GM21367 (cell line): Measurements from ENCODE around the gene PRDM2.
"Not testable (repeated sequence)": the region's sequence is repeated elsewhere in the genome, so short reads cannot be mapped to it uniquely, and the experiment has no call there.

ENCODE experiments used
- ATAC-seq: cut with Tn5 transposase; IDR thresholded peaks from one replicate; pipeline ENCODE4 v1.9.1; 2021; ENCODE audit not compliant: unreplicated experiment

The PRDM2 gene

GRCh38 chr1:13700521-13701270 lies 708 bp downstream of the PRDM2 start:
- peak; percentile 22 for ATAC-seq

DNA sequence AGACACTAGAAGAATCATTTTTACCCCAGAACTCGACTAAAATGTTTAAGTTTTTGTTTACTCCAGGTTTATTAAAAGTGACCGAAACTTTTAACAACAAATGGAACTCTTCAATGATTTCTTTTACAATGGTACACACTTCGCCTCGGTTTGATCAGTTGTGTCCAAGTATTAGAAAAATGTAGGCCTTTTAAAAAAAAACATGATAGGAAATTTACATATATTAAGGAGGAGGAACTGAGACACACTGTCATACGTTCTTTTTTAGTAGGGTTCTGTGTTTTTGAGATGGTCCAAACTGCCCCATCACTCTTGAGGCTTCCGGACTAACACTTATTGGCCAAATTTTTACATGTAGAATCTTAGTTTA lies 1.3 kb downstream of the PRDM2 start:
- no peak for ATAC-seq

GRCh38 chr1:13702425-13703127 lies 2.6 kb downstream of the PRDM2 start:
- ATAC-seq: peak; percentile 72

- no peak for ATAC-seq
These were observed 3.1 kb downstream of the PRDM2 start for GRCh38 chr1:13703128-13703513.

DNA sequence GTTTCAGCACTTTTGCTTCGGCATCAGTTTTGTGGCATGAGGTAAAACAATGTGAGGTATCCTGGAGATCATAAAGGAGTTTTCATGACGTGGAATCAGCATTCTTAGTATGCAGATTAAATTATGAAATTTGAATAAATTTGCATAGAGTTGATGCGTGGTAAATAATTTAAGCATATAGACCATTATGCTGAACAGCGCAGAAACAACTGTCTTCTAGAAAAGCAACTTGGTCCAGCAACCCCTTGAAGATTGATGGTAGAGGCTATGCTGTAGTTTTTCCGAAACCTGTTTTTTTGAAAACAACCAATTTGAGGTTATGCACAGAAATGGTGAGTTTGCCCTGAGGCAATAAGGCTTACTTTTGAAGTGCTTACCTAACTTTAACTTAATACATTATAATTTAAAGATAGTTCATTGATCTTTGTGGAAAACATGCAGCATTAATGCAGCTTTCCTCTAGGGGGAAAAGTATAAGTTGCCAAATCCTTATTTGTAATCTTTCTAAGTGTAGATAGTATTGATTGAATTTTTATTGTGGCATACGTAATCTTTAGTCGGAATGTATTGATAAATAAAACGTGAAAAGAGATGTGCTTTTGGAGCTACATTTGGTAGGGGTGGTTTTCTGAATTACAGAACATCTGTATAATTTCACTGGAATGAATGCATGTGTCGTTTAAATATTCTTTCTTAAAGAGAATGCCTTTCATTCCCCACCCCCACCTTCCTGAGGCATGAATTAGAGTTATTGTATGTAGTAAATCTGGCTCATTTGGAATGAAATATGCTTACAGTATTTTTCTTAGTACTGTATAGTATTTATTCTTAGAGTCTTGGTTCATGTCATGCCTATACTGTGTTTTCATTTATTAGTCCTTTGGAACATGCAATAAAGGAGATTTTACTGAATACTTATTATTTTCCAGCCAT lies 3.8 kb downstream of the PRDM2 start:
- ATAC-seq: no peak

GRCh38 chr1:13706046-13706445 lies 6.1 kb downstream of the PRDM2 start:
- no peak for ATAC-seq

DNA sequence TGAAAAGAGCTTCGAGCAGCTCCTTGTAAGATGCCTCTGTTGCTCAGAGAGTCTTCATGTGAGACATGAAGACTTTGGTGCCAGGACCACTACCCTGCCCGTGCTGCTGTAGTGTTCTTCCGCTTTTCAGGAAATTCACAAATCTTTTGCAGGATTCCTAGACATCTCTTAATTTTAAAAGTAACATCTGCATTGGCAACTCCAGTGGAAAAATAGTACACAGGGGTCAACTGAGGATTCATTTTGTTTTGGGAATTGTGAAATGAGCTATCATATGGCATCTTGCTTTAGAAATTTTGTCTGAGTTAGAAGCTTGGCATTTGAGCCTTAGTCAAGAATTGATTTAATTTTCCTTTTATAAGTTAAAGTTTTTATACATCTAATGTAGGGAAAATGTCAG lies 7.2 kb downstream of the PRDM2 start:
- ATAC-seq: no peak

GRCh38 chr1:13708380-13708982 lies 8.5 kb downstream of the PRDM2 start:
- no peak for ATAC-seq

GRCh38 chr1:13710086-13710485 lies 10.1 kb downstream of the PRDM2 start:
- ATAC-seq: no peak

GRCh38 chr1:13714851-13715250 lies 14.9 kb downstream of the PRDM2 start:
- no peak for ATAC-seq

GRCh38 chr1:13715616-13716287 lies 15.8 kb downstream of the PRDM2 start:
- ATAC-seq: not testable (repeated sequence)

DNA sequence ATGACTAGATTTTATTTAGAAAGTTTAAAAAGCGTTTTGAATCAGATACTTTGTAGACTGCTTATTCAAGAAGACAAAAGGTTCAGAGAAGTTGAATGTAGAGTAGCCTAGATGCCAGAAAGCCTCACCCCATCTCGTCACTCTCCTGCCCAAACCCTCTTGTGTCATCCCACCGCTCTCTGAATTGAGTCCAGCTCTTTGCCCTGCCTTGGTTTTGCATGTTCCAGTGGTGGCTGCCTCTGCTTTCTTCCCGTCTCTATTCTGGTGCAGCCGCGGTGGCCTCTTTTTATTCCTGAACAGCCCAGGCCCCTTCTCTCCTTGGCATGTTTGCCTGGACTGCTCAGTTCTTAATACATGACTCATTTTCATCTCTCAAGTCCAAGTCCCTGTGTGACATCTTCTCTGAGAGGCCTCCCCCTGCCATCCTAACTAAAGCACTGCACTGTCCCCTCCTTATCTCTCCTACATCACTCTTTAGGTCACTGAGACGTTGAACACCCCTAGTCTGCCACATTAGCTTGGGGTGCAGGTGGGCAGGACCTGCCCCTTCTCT lies 22.9 kb downstream of the PRDM2 start:
- ATAC-seq: no peak

- ATAC-seq: no peak
These were observed 23.8 kb downstream of the PRDM2 start for GRCh38 chr1:13723810-13724209.

DNA sequence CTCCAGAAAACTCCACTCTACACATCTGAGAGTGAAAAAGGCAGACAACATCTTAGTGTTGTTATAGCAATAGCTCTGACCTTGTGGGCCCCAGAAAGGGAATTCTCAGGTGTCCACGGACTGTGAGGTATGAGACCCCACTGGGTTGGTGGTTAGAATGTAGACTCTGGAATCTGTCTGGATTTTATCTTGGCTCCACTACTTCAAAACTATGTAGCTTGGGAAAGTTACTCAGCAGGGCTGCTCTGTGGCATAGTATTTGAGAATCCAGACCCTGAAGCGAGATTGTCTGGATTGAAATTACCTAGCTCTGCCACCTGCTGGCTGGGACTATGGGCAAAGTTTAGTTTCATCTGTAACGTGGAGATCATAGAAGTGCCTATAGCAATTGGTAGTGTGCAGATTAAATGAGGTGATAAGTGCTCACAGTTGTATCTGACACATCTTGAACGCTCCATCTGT lies 25.8 kb downstream of the PRDM2 start:
- ATAC-seq: no peak

GRCh38 chr1:13728091-13728715 lies 28.2 kb downstream of the PRDM2 start:
- ATAC-seq: no peak

- ATAC-seq: no peak
These were observed 30.3 kb downstream of the PRDM2 start for GRCh38 chr1:13730291-13730690.

DNA sequence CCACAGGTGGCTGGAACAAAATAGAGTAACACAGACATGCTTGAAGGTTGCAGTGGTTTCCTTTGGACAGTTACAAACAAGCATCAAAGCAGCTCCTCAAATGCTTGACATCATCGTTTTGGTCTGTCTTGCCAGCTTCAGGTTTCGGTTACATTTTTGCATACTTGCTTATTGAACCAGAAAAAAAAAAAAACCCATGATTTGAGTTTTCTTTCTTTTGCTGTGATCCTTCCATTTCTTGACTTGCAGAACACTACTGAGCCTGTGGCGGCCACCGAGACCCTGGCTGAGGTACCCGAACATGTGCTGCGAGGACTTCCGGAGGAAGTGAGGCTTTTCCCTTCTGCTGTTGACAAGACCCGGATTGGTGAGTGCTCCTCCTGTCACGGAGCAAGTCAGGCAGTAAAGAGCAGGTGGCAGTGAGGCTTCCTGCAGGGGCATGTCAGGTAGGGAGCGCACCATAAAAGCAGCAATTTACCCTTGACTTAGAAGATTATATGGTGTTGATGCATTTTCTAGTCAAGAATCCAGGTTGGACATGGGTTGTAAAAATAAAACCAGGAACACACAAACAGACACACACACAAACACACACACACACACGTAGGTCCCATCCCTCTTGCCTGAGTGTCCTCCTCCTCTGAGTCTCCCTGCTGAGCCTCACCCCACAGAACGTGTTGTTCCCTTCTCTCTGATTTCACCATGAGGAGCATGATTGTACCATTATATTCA lies 30.9 kb downstream of the PRDM2 start:
- peak; percentile 78 for ATAC-seq

- ATAC-seq: no peak
These were observed 31.9 kb downstream of the PRDM2 start for GRCh38 chr1:13731897-13732296.
